Coronary artery (tissue), 2 donors: ENCODE results near the gene LIPM.

ENCODE experiments used
- DNase-seq: peaks from one replicate; pipeline ENCODE4 v3.0.0-alpha.2; 2017; ENCODE audit warnings: low spot score
- H3K27ac ChIP-seq, 2 donors: fragments of 200-600 bp; sonication (generic); one replicate each; pipeline ENCODE4 v1.5.1; 2016 to 2019
- H3K4me3 ChIP-seq: fragments of 200-600 bp; sonication (generic); 2 replicates; pipeline ENCODE4 v1.5.1; 2016; ENCODE audit warnings: mild to moderate bottlenecking, moderate library complexity
- CTCF ChIP-seq: fragments of 200-600 bp; sonication (generic); IDR thresholded peaks from one replicate; pipeline ENCODE4 v1.5.1; 2019; ENCODE audit warnings: antibody characterized with exemption

LIPM gene

DNA sequence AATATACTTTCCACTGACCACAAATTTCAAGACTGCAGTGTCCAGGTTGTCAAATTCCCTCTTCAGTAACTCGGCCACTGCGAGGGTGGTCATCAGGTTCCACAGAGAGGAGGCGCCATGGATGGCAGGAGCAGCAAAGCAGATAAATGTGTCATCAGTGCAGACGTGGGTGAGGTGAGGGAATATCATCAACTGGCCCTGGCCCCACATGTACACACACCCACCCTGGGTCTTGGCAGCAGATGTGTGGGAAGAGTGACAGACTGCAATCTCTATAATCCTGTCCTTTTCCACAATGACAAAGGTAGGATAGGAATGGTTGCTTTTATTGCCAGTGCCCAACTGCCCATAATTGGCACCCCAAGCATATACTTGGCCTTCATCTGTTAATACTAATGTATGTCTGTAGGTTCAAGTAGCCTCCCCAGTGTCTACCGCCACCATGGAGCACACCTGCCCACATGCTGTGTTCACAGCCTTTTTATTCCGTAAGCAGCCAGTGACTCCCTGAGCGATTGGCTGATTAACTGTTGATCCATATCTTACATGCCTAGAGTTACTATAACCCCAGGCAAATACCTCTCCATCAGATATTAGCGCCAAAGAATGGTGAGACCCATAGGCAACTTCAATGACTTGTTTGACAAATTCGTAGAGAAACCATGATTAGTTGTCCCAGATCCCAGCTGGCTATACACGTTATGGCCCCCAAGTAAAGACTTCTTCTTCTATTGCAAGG, 16.3 kb upstream of the LIPM start:
- TF ChIP-seq CTCF = no peak
- Histone ChIP-seq H3K27ac (no peak overlapping the region), H3K4me3 (no peak overlapping the region)
- no peak for DNase-seq

- DNase-seq = no peak
- Histone ChIP-seq H3K27ac (no peak overlapping the region), H3K4me3 (no peak overlapping the region)
- TF ChIP-seq CTCF = no peak
Observed at GRCh38 chr10:88787463-88787862, 15.1 kb upstream of the LIPM start.

GRCh38 chr10:88788924-88789323, 13.6 kb upstream of the LIPM start:
- DNase-seq = no peak
- H3K4me3 ChIP-seq = no peak overlapping the region
- TF ChIP-seq CTCF = no peak
- no peak overlapping the region for H3K27ac ChIP-seq

DNA sequence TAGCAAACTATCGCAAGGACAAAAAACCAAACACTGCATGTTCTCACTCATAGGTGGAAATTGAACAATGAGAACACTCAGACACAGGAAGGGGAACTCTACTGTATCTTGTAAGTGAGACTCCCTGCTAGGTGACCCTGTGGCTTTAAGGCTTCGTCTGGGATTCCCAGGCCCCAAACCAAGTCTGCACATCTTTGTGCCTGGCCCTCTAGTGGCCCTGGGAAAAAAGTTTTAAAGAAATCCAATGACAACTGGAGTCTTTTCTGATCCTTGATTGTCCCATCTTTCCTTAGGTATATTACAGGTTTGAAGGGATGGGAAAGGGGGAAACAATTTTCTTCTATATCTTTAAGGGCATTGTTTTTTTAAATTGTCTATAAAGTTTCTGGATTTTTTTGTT, 10.6 kb upstream of the LIPM start:
- DNase-seq = no peak
- no peak for TF ChIP-seq CTCF
- no peak overlapping the region for H3K27ac ChIP-seq
- no peak overlapping the region for H3K4me3 ChIP-seq

DNA sequence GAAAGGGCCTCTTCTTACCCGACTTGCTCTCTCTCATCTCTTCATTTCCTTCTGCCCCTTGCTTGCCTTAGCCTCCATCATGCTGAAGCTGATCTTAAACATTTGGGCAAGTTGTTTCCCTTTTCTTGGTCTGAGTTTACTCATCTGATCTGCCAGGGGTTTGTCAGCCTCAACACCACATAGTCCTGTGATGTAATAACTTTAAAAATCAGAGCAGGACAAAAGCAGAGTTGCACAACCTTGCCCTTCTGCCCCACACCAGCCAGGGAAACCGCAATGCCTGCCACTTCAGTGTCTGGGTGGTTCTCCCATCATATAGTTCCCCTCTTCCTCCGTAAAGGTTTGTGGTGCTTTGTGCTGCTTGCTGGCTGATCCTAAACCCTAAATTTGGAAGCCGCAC, 9.9 kb upstream of the LIPM start:
- Histone ChIP-seq H3K4me3 (no peak overlapping the region), H3K27ac (no peak overlapping the region)
- TF ChIP-seq CTCF = no peak
- no peak for DNase-seq

DNA sequence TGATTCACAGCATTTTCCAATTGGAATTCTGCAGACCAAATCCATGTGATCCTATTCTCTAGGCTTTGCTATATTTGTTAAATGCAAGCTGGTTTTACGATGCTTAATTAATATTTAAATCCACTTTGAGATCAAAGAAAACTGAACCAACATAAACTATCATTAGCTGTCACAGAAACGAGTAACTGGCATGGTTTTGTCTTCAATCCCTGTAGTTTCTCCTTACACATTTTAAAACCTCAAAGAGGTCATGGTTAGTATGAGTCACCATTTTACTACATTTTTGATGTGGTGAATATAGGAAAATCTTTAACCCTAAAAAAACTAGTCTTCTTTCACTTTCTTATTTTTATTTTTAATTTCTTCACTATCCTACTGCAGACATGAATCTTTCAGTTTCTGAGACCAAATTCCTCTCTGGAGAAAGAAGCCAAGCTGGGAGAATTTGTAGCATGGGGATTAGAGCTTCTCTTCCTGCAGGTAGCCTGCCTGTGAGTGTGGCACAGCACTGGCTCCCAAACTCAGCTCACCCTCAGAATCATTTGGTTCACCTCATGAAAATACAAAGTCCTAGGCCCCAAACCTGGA, 8.7 kb upstream of the LIPM start:
- H3K27ac ChIP-seq = no peak overlapping the region
- no peak for DNase-seq
- no peak overlapping the region for H3K4me3 ChIP-seq
- TF ChIP-seq CTCF = no peak

DNA sequence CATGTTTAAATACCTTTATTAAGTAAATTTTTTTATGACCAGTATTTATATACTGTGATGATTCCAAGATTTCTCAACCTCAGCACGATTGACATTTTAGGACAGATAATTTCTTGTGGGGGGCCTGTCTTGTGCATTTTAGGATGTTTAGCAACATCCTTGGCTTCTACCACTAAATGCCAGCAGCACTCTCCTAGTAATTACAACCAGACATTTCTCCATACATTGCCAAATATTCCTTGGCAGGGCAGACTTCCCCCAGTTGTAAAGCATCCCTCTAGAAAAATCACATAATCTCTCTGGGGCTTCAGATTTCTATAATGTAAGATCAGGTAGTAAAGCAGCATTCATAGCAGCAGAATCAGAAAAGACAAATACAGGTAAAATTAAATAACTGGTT, 7.8 kb upstream of the LIPM start:
- Histone ChIP-seq H3K4me3 (no peak overlapping the region), H3K27ac (no peak overlapping the region)
- DNase-seq = no peak
- TF ChIP-seq CTCF = no peak
